GM21529 (cell line): ENCODE results near the gene POLR2C.
A peak's percentile ranks its signal among the peaks of the same experiment; 100 is the strongest.

Experiments
- ATAC-seq: cut with Tn5 transposase; IDR thresholded peaks from one replicate; pipeline ENCODE4 v1.9.1; 2021; ENCODE audit not compliant: unreplicated experiment

POLR2C gene

DNA sequence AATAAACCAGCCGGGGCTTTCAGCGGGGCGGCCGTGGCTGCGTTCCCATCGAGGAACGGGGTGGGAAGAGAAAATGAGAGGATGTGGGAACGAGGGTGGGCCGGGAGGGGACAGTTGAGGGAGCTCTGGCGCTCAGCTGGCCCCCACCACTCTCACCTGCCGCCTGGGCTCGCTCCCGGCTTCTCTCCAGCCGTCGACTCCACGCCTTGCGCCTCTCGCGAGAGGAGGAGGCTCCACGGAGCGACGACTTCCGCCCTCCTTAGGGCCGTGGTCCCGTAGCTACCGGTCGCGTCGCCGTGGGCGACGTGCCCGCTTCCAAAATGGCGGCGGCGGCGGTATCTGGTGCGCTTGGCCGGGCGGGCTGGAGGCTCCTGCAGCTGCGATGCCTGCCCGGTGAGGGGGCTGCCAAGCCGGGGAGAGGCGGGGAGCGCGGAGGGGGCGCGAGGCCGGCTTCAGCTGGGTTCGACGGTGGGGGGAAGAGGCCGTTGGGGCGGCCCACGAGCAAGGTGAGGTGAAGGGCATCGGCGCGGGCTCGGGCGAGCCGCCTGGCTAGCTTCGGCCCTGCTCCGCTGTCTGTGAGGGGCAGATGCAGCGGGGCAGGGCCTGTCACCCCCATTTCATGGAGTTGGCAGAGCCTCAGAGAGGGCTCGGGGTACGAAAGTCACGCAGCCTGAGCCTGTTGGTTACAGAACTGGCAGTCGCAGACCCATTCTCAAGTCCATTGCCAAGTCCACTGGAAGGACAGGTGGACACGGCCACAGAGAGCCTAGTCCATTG, 15.1 kb upstream of the POLR2C start, which contains the start of the genes CIAPIN1 and COQ9:
Gene CIAPIN1, minus strand, starts transcription at position 200 of the 777 bp plus-strand sequence. CDS start 6,457 bp downstream, outside the sequence.
Gene COQ9, plus strand, starts transcription at position 294 of the 777 bp plus-strand sequence. Its CDS starts 27 bp downstream, at position 321.
- peak; percentile 98 for ATAC-seq

DNA sequence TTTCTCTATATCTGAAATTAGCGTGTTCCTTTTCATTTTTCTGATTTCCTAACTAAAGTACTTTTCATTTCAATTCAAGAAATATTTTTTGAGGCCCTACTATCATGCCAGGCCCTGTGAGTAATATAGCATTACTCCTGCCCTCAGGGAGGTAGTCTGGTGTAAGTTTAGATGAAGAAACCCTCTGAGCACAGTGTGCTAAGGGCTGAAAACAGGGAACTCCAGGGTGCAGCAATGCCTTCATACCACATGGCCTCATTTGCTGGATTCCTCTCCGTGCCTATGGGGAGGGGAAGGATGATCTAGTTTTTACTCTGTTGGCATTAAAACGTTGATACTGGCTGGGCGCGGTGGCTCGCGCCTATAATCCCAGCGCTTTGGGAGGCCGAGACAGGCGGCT, 10.5 kb upstream of the POLR2C start:
- no peak for ATAC-seq

DNA sequence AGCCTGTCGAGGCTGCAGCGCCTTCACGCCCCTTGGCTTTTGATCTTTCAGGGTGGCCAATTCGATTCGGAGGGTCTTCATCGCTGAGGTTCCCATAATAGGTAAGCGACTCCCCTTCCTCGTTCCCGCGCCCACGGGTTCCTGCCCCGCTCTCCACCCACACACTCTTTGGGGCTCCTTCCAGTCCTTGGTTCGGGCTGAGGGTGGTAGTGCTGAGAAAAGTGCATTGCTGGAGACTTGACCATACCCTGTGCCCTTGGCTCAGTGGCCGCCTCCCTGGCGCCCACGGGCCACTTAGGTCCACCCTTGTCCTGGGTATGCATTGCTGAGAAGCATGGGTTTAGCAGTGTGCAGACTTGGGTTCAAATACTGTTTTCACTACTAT, 491 bp downstream of the POLR2C start:
- peak; percentile 17 for ATAC-seq

DNA sequence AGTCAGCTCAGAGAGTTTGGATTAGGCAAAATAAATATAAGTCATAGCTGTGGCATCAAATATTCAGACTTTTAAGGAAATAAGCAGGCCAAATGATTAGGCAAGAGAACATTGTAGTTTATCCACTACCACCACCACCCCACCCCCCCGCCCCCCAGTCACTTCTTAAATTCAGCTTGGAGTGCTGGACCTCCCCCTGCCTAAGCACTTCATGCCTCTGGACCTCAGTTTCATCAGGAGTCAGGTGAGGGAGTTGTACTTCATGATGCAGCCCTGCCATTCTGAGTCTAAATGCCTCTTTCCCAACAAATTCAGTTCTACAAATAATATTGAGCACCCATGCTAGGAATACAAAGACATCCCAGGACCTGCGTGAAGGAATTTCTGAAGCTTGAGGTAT, 2.0 kb downstream of the POLR2C start:
- ATAC-seq = no peak

DNA sequence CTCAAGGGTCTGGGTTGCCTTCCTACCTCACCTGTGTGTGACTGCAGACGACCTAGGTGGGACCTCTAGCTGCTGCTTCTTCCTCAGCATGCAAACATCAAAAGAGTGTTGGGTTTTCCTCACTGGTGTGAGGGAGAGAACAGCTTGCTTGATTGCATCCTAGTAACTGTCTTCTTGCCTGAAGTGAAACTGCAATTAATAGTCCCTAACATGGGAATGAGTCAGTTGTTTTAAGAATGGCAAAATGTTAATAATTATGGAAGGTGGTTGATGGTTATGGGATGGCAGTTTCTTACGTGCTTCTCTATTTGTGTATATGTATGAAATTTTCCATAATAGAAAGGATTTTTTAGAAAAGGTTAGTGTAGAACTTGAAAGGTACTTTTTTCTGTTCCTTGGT, 5.9 kb downstream of the POLR2C start:
- no peak for ATAC-seq

DNA sequence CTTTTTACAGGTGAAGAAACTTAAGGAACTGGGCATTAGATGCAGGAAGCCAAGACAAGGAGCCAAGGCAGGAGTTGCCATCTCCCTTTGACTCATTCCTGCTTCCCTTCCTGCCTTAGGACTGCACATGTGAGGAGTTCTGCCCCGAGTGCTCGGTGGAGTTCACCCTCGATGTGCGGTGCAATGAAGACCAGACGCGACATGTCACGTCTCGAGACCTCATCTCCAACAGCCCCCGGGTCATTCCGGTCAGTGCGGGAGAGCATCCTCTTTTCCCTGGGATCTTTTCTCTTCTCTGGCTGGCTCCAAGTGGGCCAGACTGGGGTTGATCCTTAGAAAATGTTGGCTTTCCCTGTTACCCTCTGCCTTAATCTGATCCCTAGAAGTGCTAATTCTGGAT, 6.6 kb downstream of the POLR2C start:
- ATAC-seq = no peak

DNA sequence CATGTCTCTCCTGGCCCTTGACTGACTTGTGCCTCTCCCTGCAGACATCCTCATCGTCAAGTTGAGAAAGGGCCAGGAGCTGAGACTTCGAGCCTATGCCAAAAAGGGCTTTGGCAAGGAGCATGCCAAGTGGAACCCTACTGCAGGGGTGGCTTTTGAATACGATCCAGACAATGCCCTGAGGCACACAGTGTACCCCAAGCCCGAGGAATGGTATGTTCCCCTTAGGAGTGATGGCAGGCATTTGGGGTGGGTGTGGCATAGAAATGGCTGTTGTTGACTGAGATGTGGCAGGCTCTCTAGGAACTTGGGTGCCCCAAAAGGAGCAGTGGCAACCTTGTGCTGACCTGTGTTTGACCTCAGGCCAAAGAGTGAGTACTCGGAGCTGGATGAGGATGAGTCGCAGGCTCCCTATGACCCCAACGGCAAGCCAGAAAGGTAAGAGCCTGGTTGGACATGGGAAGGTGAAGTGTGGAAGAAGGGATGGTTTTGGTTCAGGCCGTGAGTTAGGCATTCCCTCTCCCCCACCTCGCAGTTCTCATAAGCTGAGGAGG, 7.5 kb downstream of the POLR2C start:
- ATAC-seq = no peak

DNA sequence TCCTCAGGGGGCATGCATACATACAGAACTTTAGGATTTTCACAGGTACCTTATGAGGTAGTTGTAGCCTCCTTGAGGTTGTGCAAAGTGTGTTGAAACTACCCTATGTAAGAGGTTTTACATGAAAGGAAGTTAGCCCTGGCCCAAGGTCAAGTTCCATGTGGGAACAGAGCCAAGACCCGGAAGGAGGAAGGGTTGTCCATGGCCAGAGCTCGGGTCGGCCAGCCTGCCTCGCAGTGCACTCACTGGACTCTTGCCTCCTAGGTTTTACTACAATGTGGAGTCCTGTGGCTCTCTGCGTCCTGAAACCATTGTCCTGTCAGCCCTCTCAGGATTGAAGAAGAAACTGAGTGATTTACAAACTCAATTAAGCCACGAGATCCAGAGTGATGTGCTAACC, 8.2 kb downstream of the POLR2C start:
- ATAC-seq = no peak

DNA sequence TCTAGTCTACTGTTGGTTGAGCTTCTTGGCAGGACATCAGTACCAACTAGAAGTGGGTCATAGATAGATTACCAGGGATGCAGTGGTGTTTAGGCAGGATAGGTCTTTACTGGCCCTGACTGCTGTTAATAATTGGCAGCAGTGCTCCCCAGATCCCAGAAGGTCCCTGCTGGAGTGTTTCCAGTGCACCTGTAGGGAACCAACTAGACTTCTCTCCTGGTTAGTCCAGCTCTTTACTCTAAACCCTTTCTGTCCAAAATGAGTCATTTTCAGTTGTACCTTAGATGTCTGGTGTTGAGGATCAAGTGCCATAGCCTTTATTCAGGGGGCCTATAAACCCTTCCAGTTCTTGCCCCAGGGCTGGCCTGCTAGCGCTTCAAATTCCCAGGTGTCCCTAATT, 8.7 kb downstream of the POLR2C start:
- ATAC-seq = no peak

DNA sequence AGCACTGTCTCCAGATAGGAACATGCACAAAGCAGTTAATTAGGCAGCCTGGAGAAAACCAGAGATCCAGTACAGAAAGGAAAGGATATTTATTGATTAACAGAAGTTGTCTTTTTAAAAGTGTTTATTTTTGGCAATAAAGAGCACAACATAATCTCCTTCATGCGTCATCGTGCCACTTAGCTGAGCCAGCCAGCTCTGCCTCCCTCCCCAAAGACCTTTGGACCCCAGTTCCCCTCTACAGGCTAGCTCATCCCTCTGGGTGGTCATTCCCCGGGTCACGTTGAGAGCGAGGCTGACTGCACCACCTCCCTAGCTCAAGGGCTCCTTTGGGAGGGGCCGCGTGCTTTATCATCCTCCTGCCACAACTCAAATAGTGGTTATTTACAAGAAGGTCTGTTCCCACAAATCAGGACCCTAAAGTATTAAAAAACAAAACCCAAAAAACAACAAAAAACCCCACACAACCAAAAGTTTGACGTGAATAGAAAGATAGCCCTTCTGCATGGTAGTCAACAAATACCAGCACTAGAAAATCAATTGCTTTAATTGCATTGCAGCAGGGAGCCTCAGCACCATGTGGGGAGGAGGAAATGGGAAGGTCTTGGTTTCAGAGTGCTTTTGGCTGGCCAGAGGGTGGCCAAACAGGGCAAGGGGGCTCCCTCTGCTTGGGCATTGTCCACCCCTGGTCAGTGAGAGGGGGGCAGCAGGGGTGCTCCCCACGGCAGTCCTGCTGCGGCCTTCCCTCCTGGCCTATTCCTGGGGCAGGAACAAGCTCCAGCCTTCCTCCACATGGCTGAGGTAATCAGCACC, 9.6 kb downstream of the POLR2C start:
- ATAC-seq = no peak

DNA sequence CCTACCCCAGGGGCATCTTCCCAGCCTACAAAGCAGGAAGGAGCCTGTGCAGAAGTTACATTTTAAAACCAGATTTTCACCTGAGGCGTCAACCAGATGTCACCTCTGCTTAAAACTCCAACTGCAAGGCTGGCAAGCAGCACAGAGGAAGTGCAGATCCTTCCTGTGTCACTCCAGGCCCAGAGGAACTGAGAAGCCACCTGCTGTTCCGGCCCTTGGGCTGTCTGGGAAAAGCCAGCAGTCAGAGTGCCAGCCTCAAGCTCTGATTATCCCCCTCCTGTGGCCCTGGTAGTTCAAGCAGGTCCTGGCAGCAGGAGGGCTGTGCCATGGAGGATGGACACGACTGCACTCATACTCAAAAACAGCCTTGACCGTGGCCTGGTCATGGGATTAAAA, 10.2 kb downstream of the POLR2C start:
- ATAC-seq = no peak

DNA sequence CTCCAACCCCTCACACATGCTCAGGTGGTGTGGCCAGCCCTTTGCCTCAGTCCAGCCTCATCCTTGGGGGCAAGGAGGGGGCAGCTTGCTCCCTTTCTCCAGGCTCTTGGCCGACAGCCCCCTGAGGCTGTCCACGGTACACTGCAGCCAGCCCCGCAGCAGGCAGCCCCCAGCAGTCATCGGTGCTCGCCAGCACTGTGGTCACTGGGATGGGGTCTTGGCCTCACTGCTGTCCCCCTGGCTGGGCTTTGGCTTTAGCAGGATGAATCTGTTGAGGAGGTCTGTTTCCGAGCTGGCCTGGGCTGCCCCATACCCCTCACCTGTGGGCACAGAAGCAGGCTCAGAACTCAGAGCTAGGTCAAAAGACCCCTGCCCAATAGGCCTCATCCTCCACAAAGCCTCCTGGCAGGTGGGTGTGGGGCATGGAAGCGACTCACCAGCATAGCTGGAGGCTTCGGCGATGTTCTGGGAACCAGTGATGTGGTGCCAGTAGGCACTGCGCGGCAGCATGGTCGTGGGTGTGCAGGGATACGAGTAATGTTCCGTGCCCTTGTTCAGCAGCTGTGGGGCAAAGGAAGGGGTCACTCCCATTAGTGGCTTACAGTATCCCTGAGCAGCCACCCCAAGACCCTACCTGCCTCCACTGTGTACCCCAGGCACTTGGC, 10.8 kb downstream of the POLR2C start:
- ATAC-seq = no peak

DNA sequence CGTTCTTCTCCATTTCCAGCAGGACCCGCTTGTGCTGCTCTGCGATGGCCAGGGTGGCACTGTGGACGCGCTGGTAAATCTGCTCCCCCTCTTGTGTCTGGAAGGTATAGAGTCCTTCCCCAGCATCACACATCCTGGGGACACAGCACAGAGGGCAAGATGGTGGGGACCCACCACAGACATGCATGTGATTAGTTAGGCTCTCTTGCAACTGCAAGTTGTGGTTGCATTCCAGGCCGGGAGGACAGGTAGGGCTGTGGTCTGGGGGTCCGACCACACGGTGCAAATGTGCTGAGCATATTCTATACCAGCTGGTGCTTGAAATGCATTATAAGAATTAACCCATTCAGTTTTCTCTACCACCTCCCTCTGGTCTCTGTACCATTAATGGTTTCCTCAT, 11.4 kb downstream of the POLR2C start:
- ATAC-seq = no peak

DNA sequence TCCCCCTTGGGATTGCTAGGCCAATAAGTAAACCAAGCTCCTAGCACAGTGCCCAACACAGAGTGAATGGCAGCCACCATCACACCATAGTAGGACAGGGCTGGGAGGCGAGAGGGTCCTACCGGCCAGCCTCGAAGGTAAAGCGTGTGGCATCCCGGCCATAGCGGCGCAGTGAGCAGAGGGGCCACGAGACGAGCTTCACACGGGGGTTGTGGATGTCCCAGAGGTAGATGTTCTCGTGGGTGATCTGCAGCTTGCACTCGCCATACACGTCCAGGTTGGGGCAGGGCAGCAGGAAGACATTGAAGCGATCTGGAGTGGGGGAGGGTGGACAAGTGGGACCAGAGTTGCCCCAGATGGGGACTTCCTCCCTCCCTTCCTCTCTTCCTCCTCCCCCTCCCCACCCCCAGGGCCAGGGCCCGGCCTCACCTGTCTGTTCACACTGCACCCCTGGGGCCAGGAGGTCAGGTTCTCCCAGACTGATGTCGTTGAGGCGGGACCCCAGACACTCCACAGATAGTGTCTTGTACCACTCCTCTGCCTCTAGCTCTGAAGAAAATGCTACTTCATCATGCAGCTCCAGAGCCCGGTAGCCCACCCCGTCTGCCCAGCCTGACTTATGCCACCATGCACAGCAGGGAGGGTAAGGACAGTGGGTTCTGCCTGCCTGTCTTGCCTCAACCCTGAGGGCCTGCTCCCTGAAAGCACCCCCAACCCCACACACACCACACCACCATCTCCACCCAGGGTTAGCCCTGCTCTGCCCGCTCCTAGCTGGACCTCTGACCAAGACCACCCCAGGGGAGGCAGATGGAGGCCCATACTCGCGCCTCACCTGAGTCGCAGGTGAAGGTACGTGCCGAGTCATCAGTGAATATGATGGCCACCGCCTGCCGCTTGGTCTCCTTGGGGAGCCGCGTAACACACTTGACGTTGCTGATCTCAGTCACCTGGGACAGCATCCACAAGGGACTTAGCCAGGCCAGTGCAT, 12.5 kb downstream of the POLR2C start:
- ATAC-seq = no peak

DNA sequence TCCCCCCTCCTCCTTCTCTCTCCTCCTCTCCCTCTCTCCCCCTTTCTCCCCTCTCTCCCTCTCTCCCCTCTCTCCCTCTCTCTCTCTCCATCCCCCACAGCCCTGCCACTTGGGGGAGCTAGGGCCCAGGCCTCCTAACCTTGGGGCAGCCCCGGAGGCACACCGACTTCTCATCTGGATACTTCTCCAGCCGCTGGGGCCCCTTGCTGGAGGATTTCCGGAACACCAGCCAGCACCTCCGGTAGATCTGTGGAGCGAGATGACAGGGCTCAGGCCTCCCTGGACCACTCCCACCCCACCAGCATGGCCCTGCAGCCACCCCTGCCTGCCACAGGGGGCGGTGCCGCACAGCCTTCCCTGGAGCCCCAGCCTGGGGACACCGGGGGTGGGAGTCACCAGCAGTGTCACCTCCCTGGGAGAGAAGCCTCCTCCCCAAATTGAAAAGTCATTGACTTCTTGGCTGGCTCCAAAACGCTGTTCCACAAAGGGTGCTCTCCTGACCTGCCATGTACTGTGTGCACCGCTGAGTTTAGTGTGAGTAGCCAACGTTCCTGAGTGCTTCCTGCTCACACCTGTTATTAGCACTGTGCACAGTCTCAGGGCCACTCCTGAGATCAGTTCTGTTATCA, 13.3 kb downstream of the POLR2C start:
- peak; percentile 96 for ATAC-seq

DNA sequence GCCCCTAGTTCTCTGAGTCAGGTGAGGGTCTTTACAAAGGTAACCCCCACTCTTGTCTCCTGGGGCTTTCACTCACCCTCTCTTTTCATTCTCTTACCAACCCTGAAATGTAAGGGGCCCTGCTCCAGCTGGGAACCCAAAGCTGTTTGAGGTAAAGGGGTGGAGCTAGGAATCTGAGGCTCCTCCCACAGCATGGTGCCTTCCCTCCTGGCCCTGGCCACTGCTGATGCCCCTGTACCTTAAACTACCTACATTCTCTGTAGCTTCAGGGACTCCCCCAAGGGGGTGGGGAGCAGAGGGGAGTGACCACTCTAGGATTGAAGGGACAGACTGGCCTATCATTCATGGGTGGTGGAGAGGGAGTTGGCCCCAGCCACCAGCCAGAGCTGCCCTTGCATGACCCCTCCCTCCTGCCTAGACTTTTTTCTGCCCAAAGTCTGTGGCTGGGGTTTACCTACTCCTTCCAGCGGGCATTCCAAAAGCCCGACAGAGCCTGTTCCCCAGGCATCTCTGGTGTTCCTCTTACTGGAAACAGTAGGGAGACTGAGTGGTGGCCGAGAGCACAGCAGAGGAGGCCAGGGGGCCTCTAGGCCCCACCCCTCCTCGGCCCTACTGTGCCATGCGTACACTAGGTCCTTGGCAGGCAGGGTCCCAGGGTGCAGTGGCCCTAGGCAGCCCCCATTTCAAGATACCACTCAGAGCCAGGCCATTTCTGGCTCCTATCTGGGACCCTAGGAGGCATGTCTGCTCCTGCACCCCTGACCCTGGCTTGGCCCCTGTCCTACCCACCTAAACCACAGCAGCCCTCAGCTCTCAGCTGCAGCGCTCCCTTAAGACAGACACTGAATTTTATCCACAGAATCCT, 14.3 kb downstream of the POLR2C start:
- no peak for ATAC-seq

DNA sequence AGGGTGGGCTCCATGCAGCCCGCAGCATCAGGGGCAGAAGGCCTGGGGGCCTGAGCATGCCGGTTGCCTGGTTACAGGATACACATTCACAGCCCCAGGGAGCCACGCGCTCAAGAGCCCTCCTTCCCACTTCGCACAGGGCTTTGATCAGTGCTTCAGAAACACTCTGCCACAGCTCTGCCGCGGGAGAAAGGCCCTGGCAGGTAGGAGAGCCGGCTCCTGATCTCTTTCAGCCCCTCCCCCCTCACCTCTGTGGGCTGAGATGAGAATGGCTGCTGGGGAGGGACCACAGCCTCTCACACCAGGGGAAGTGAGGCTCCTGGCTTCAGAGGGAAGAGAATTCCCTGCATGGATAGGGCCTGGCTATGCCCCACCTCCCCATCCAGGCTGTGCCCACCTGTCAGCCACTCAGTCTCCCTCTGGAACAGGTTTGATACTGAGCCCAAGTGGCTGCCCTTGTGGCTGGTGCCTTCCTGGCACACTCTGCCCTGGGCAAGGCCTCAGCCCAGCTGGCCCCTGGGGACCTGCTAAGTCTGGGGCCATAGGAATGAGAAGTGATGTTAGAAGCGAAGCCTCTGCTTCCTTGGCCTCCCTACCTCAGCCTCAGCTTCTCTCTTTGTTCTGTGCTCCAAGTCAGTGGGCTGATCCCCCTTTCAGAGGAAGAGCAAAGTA, 15.2 kb downstream of the POLR2C start:
- ATAC-seq = no peak
